Type B pancreatic cell (in vitro differentiated cells): ENCODE measurements around the gene NCF2. TPM values are rescaled to one million over a fixed set of nuclear protein-coding genes. Genes with fewer than 3 reads are reported as not detected.
A peak's percentile ranks its signal among the peaks of the same experiment; 100 is the strongest.

Experiments
- DNase-seq: peaks from one replicate; pipeline ENCODE4 v3.0.0; 2021; ENCODE audit warnings: mixed read lengths; ENCODE audit not compliant: unreplicated experiment; ENCODE audit errors: extremely low spot score
- H3K27ac Mint-ChIP-seq: 2 replicates; pipeline ENCODE4 v1.8.0; 2021; ENCODE audit warnings: mild to moderate bottlenecking, mixed read lengths
- H3K27me3 Mint-ChIP-seq: 2 replicates; pipeline ENCODE4 v1.8.0; 2021; ENCODE audit warnings: mixed read lengths
- H3K36me3 Mint-ChIP-seq: 2 replicates; pipeline ENCODE4 v1.8.0; 2021; ENCODE audit warnings: mixed read lengths
- H3K4me1 Mint-ChIP-seq: one replicate; pipeline ENCODE4 v1.8.0; 2021; ENCODE audit warnings: mixed read lengths; ENCODE audit not compliant: unreplicated experiment
- H3K4me3 Mint-ChIP-seq: 2 replicates; pipeline ENCODE4 v1.8.0; 2021; ENCODE audit warnings: mild to moderate bottlenecking, mixed read lengths
- H3K9me3 Mint-ChIP-seq: 2 replicates; pipeline ENCODE4 v1.8.0; 2021; ENCODE audit warnings: mixed read lengths
- total RNA-seq: library from RNA; stranded (reverse); gene quantifications from 2 replicates; pipeline ENCODE4 v1.2.1, GENCODE V29; 2021; ENCODE audit warnings: low replicate concordance
- TF ChIP-seq, protein P1 (sequence below): fragments of 200-600 bp; sonication (generic); conservative IDR thresholded peaks from 2 replicates; pipeline ENCODE4 v1.5.0; 2021; ENCODE audit warnings: antibody characterized with exemption, mild to moderate bottlenecking

Gene NCF2
- total RNA-seq, 1 donor from 2014 or later: 0.68 TPM

DNA sequence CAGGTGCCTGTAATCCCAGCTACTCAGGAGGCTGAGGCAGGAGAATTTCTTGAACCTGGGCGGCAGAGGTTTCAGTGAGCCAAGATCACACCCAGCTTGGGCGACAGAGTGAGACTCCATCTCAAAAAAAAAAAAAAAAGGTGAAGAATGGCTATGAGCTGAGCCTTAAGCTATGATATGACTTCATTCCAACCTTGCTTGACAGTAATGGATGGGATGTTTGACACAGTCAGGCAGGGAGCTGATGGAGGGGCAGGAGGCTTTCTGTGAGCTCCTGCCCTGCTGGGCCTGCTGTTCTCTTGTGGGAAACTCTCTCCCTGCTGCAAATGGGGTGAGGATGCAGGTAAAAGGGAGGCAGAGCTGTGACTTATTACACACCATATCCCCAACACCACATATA, 27.6 kb downstream of the NCF2 start:
- H3K27me3 Mint-ChIP-seq: peaks cover 4% of the 10 kb centered on the region
- H3K9me3 Mint-ChIP-seq: no peaks in the 10 kb centered on the region
- no peak for DNase-seq
- H3K36me3 Mint-ChIP-seq: peaks cover 1% of the 10 kb centered on the region
- no peak overlapping the region for H3K4me3 Mint-ChIP-seq
- H3K4me1 Mint-ChIP-seq: peaks cover 5% of the 10 kb centered on the region
- H3K27ac Mint-ChIP-seq: peak overlapping the region; percentile 66
- TF ChIP-seq, protein P1, sequence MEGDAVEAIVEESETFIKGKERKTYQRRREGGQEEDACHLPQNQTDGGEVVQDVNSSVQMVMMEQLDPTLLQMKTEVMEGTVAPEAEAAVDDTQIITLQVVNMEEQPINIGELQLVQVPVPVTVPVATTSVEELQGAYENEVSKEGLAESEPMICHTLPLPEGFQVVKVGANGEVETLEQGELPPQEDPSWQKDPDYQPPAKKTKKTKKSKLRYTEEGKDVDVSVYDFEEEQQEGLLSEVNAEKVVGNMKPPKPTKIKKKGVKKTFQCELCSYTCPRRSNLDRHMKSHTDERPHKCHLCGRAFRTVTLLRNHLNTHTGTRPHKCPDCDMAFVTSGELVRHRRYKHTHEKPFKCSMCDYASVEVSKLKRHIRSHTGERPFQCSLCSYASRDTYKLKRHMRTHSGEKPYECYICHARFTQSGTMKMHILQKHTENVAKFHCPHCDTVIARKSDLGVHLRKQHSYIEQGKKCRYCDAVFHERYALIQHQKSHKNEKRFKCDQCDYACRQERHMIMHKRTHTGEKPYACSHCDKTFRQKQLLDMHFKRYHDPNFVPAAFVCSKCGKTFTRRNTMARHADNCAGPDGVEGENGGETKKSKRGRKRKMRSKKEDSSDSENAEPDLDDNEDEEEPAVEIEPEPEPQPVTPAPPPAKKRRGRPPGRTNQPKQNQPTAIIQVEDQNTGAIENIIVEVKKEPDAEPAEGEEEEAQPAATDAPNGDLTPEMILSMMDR: no peak

DNA sequence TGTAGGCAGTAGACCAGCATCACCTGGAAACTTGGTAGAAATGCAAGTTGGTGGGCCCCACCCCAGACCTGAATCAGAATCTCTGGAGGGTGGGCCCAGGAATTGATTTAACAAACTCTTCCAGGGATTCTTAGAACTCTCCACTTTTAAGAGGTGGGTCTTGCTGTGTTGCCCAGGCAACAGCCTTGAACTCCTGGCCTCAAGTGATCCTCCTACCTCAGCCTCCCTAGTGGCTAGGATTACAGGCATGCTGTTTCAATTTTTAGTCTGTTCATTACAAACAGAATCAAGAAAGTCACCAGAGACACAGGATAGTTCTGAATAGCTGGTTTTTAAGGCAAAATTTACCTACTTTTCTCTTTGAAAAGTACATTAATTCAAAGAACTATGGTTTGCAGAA, 31.2 kb downstream of the NCF2 start:
- DNase-seq: no peak
- Mint-ChIP-seq H3K4me1 (peaks cover 5% of the 10 kb centered on the region), H3K36me3 (peaks cover 4% of the 10 kb centered on the region), H3K27me3 (no peaks in the 10 kb centered on the region), H3K4me3 (no peak overlapping the region), H3K27ac (no peak overlapping the region), H3K9me3 (no peaks in the 10 kb centered on the region)
- TF ChIP-seq, protein P1: no peak

DNA sequence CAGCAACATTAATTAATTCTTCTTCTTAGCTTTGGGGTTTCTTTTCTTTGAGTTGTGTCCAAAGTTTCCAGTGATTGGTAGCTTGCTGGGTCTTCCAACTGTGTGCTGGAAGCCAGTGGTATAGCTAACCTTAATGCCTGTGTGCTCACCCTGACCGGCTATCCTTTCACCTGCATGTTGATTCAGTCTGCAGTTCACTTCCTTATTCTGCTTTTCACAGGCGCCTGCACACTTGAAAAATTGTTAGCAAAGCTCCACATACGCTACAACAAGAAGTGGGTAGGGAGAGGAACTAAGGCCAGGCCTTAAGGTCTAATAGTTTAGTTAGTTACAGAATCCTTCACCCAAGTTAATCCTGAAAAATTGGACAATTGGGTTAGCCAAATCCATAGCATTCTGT, 35.7 kb downstream of the NCF2 start:
- no peak overlapping the region for H3K27ac Mint-ChIP-seq
- H3K9me3 Mint-ChIP-seq: no peaks in the 10 kb centered on the region
- H3K4me1 Mint-ChIP-seq: no peaks in the 10 kb centered on the region
- no peak for DNase-seq
- H3K27me3 Mint-ChIP-seq: no peaks in the 10 kb centered on the region
- TF ChIP-seq, protein P1: no peak
- no peak overlapping the region for H3K4me3 Mint-ChIP-seq
- peaks cover 25% of the 10 kb centered on the region for H3K36me3 Mint-ChIP-seq

DNA sequence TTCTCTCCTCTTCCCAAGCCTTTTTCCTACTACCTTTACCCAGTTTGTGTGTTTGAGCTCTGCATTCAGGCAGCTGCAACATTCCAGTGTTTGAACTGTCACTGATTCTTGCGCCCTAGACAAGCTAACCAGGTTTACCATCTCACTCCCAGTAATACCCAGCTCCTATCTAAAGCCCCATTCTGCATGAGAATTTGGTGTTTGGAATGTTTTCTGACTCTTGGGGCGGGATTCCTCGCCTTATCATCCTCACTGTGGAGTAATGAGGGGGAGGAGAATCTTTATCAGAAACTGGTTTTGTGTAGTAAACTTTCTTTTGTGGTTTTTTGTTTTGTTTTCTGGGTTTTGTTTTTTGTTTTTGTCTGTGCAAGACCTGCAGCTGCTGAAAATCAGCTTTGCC, 36.5 kb downstream of the NCF2 start:
- TF ChIP-seq, protein P1: no peak
- no peak for DNase-seq
- Mint-ChIP-seq H3K4me1 (no peaks in the 10 kb centered on the region), H3K27me3 (no peaks in the 10 kb centered on the region), H3K27ac (no peak overlapping the region), H3K4me3 (no peak overlapping the region), H3K9me3 (no peaks in the 10 kb centered on the region), H3K36me3 (peaks cover 25% of the 10 kb centered on the region)

DNA sequence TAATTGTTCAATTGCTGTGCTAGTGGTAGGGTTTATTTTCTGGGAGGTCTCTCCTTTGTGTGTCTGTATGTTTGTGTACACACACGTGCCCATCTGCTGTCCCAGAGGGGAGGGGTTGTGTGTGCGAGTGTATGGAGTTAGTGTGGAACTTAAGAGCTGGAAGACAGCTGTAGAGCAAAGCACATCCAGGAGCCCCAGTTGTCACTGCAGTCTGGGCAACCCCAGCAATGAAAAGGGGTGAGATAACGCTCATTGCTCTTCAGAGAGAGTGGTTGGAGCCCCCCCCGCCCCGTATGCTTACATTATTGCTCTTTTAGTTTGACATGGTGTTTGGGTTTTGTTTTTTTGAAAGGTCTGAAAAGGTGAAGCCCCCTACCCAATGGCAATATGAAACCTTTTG, 36.9 kb downstream of the NCF2 start:
- DNase-seq: no peak
- Mint-ChIP-seq H3K36me3 (peaks cover 25% of the 10 kb centered on the region), H3K27ac (no peak overlapping the region), H3K4me1 (no peaks in the 10 kb centered on the region), H3K4me3 (no peak overlapping the region), H3K9me3 (no peaks in the 10 kb centered on the region), H3K27me3 (no peaks in the 10 kb centered on the region)
- TF ChIP-seq, protein P1: no peak

DNA sequence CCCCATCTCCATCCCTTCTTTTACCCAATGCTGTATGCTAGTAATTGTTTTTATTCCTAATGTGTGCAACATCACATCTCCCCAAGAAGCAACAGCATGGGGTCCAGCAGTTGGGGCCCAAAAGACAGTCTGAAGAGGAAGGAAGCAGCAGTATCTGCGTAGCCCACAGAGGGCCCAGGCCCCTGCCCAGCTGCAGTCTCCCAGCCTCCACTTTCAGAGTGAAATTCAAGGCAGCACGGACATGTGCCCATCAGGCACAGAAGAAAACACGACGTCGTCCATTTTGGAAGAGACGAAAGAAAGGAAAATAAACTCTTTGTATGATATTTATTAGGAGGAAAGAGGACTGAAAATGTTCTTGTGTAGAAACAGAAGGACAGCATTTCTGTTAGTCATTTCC, 37.4 kb downstream of the NCF2 start:
- H3K9me3 Mint-ChIP-seq: no peaks in the 10 kb centered on the region
- H3K36me3 Mint-ChIP-seq: peaks cover 25% of the 10 kb centered on the region
- H3K27ac Mint-ChIP-seq: no peak overlapping the region
- no peak for DNase-seq
- H3K4me3 Mint-ChIP-seq: no peak overlapping the region
- H3K4me1 Mint-ChIP-seq: no peaks in the 10 kb centered on the region
- no peaks in the 10 kb centered on the region for H3K27me3 Mint-ChIP-seq
- TF ChIP-seq, protein P1: no peak
